T-cell (primary cell): ENCODE results near the gene CD1D. TPM values are rescaled to one million over a fixed set of nuclear protein-coding genes. Genes with fewer than 3 reads are reported as not detected.

ENCODE experiments used
- ATAC-seq, 4 experiments: fragments of 200-7000 bp in 3 of 4; fragments of 150-1000 bp in 1 of 4; cut with Tn5 transposase; replicated peaks in 1 of 4; 1 replicate in 3 of 4; 2 replicates in 1 of 4; pipeline ENCODE4 v1.10.0; 2021; ENCODE audit warnings: moderate library complexity in 3 of 4, mild to moderate bottlenecking in 2 of 4, moderate number of reproducible peaks in 1 of 4
- CTCF ChIA-PET, 2 donors: fragments of 300-600 bp; sonication (Branson Sonifier 250); formaldehyde crosslinking; loops; one replicate each; lab custom pipeline; 2022; ENCODE audit warnings: antibody characterized with exemption in 2 of 2; lab: Charles Lee
- POLR2A ChIA-PET, 2 donors: fragments of 300-600 bp; sonication (Branson Sonifier 250); formaldehyde crosslinking; loops; one replicate each; lab custom pipeline; 2022; ENCODE audit warnings: antibody characterized with exemption in 2 of 2; lab: Charles Lee
- DNase-seq, 35 experiments: peaks; one replicate each; pipeline versions ENCODE4 v3.0.0 to v3.0.0-alpha.2; 2013 to 2023
- H3K27ac ChIP-seq: one replicate; pipeline ENCODE4 v1.5.1; 2013; ENCODE audit warnings: low read length
- H3K27me3 ChIP-seq, 2 experiments: replicated peaks in 1 of 2; 1 replicate in 1 of 2; 2 replicates in 1 of 2; pipeline versions ENCODE4 v1.6.1 to v1.7.0; 2013; ENCODE audit warnings: low read length in 1 of 2, mixed read lengths in 1 of 2; ENCODE audit not compliant: control insufficient read depth in 2 of 2, insufficient read depth in 2 of 2; ENCODE audit errors: extremely low read depth in 1 of 2
- H3K36me3 ChIP-seq, 2 donors: 1 replicate in 1 of 2; 2 replicates in 1 of 2; pipeline versions ENCODE4 v1.6.1 to v1.7.0; 2013; ENCODE audit warnings: low read length in 1 of 2; ENCODE audit not compliant: control insufficient read depth in 2 of 2, insufficient read depth in 1 of 2; ENCODE audit errors: extremely low read depth in 1 of 2
- H3K4me1 ChIP-seq, 2 experiments: 1 replicate in 1 of 2; 2 replicates in 1 of 2; pipeline versions ENCODE4 v1.6.1 to v1.7.0; 2013; ENCODE audit warnings: low read length in 2 of 2, mixed read lengths in 1 of 2; ENCODE audit not compliant: insufficient read depth in 2 of 2, control insufficient read depth in 1 of 2; ENCODE audit errors: extremely low read depth in 1 of 2
- H3K4me3 ChIP-seq, 2 donors: 1 replicate in 1 of 2; 2 replicates in 1 of 2; pipeline versions ENCODE4 v1.5.1 to v1.7.0; 2013; ENCODE audit warnings: mild to moderate bottlenecking in 2 of 2, low read length in 1 of 2, moderate library complexity in 1 of 2; ENCODE audit not compliant: control insufficient read depth in 1 of 2; ENCODE audit errors: extremely low read depth in 1 of 2
- H3K9me3 ChIP-seq: 2 replicates; pipeline ENCODE4 v1.7.0; 2013
- H3K27ac Mint-ChIP-seq, 2 donors: one replicate each; pipeline ENCODE4 v1.8.0; 2020 to 2021; ENCODE audit warnings: mild to moderate bottlenecking in 2 of 2, mixed read lengths in 2 of 2
- H3K27me3 Mint-ChIP-seq, 2 donors: one replicate each; pipeline ENCODE4 v1.8.0; 2021 to 2022; ENCODE audit warnings: mixed read lengths in 2 of 2
- H3K36me3 Mint-ChIP-seq: one replicate; pipeline ENCODE4 v1.8.0; 2021; ENCODE audit warnings: mixed read lengths
- H3K4me1 Mint-ChIP-seq, 3 donors: one replicate each; pipeline ENCODE4 v1.8.0; 2020 to 2022; ENCODE audit warnings: mixed read lengths in 3 of 3, mild to moderate bottlenecking in 1 of 3
- H3K4me3 Mint-ChIP-seq, 3 donors: one replicate each; pipeline ENCODE4 v1.8.0; 2020 to 2022; ENCODE audit warnings: mild to moderate bottlenecking in 3 of 3, mixed read lengths in 3 of 3, moderate library complexity in 3 of 3
- H3K9me3 Mint-ChIP-seq, 3 donors: one replicate each; pipeline ENCODE4 v1.8.0; 2020 to 2022; ENCODE audit warnings: mixed read lengths in 3 of 3
- WGBS: methylation state at CpG from one replicate; pipeline ENCODE4 v1.1.5; 2013; ENCODE audit warnings: missing lambda C conversion rate; ENCODE audit not compliant: insufficient coverage; 5-methylcytosine and 5-hydroxymethylcytosine counted together
- total RNA-seq, 35 experiments: library from RNA in 6 of 35; stranded (reverse) in 6 of 35; fragments of 120-200 nt in 1 of 35; gene quantifications; one replicate each; pipeline versions ENCODE4 v1.2.1 to v1.2.4 and lab custom pipeline; 2013 to 2026

The CD1D gene
- total RNA-seq, 5 donors from 2014 or later (not counting 1 experiment from before 2014, with no cell fraction given), result 0.10 to 0.22 (median 0.20) TPM; not detected in 2

- Histone ChIP-seq H3K36me3 (no peaks in the 10 kb centered on the region), H3K4me3 (no peak overlapping the region), H3K9me3 (no peaks in the 10 kb centered on the region), H3K27ac (no peak overlapping the region), H3K4me1 (peaks cover 4 to 16% of the 10 kb centered on the region in 2 experiments), H3K27me3 (no peaks in the 10 kb centered on the region)
- no peaks in the 10 kb centered on the region for H3K36me3 Mint-ChIP-seq
- ChIA-PET CTCF (interaction anchor here in 1 of 2 donors (0.5 kb wide), 1 partner anchor 46 kb away, joined by 3 read pairs; no protein-coding TSS in a partner anchor), POLR2A (interaction anchor here in 1 of 2 donors (0.5 kb wide), 1 partner anchor 38 kb away, joined by 3 read pairs; no protein-coding TSS in a partner anchor)
- H3K4me3 Mint-ChIP-seq, result no peak overlapping the region
- WGBS, result 83% methylated on average over 2 of the region's 2 CpGs
- peaks cover 27 to 31% (median 31%) of the 10 kb centered on the region in 3 donors for H3K4me1 Mint-ChIP-seq
- no peak for DNase-seq
- ATAC-seq, result no peak
- H3K27ac Mint-ChIP-seq, result no peak overlapping the region
- no peaks in the 10 kb centered on the region for H3K27me3 Mint-ChIP-seq
- H3K9me3 Mint-ChIP-seq, result no peaks in the 10 kb centered on the region
Observed at GRCh38 chr1:158147401-158147800, 33.3 kb upstream of the CD1D start.

GRCh38 chr1:158147869-158148268 lies 32.8 kb upstream of the CD1D start:
- Histone ChIP-seq H3K27ac (no peak overlapping the region), H3K27me3 (no peaks in the 10 kb centered on the region), H3K36me3 (no peaks in the 10 kb centered on the region), H3K4me1 (peaks cover 4 to 16% of the 10 kb centered on the region in 2 experiments), H3K4me3 (no peak overlapping the region), H3K9me3 (no peaks in the 10 kb centered on the region)
- no peak for DNase-seq
- Mint-ChIP-seq H3K4me3 (no peak overlapping the region), H3K27ac (no peak overlapping the region), H3K9me3 (no peaks in the 10 kb centered on the region), H3K36me3 (no peaks in the 10 kb centered on the region), H3K4me1 (peaks cover 27 to 31% (median 31%) of the 10 kb centered on the region in 3 donors), H3K27me3 (no peaks in the 10 kb centered on the region)
- WGBS, result 38% methylated on average over 1 of the region's 3 CpGs
- ChIA-PET POLR2A (interaction anchor here in 1 of 2 donors (0.5 kb wide), 1 partner anchor 38 kb away, joined by 3 read pairs; no protein-coding TSS in a partner anchor), CTCF (no interaction called here)
- no peak for ATAC-seq

GRCh38 chr1:158148468-158148867 lies 32.2 kb upstream of the CD1D start:
- no CpG with 5 or more reads among the region's 1 CpG for WGBS

GRCh38 chr1:158149175-158149574 lies 31.5 kb upstream of the CD1D start:
- Histone ChIP-seq H3K27ac (peak overlapping the region; percentile 79), H3K27me3 (no peaks in the 10 kb centered on the region), H3K4me3 (peak overlapping the region; percentile 77 to 99), H3K4me1 (peaks cover 4 to 16% of the 10 kb centered on the region in 2 experiments), H3K36me3 (no peaks in the 10 kb centered on the region), H3K9me3 (no peaks in the 10 kb centered on the region)
- WGBS, result 57% methylated on average over 6 of the region's 8 CpGs
- DNase-seq (no peak), ATAC-seq (peak in 3 of 4 experiments; percentile 8 to 44 (median 25))
- ChIA-PET CTCF (interaction anchor here in 1 of 2 donors (1.5 kb wide), 1 partner anchor 24 kb away, joined by 7 read pairs; no protein-coding TSS in a partner anchor), POLR2A (no interaction called here)
- Mint-ChIP-seq H3K36me3 (no peaks in the 10 kb centered on the region), H3K4me3 (peak overlapping the region; percentile 89 to 97 (median 96)), H3K27ac (peak overlapping the region; percentile 85 to 96), H3K9me3 (no peaks in the 10 kb centered on the region), H3K4me1 (peaks cover 27 to 31% (median 31%) of the 10 kb centered on the region in 3 donors), H3K27me3 (peaks cover 3 to 9% of the 10 kb centered on the region in 2 donors)

More at GRCh38 chr1:158148468-158148867, 32.2 kb upstream of the CD1D start:
- H3K27ac ChIP-seq, result no peak overlapping the region
- peaks cover 0 to 2% of the 10 kb centered on the region in 2 donors for H3K27me3 Mint-ChIP-seq
- H3K4me1 Mint-ChIP-seq, result peaks cover 27 to 31% (median 31%) of the 10 kb centered on the region in 3 donors
- peaks cover 4 to 16% of the 10 kb centered on the region in 2 experiments for H3K4me1 ChIP-seq
- ATAC-seq, result no peak
- no peaks in the 10 kb centered on the region for H3K9me3 ChIP-seq
- ChIA-PET POLR2A (no interaction called here), CTCF (no interaction called here)
- no peak overlapping the region for H3K4me3 ChIP-seq
- H3K27ac Mint-ChIP-seq, result peak overlapping the region in 1 of 2 donors; percentile 40
- no peak for DNase-seq
- H3K36me3 Mint-ChIP-seq, result no peaks in the 10 kb centered on the region
- no peaks in the 10 kb centered on the region for H3K36me3 ChIP-seq
- H3K4me3 Mint-ChIP-seq, result peak overlapping the region; percentile 89 to 97 (median 96)
- H3K27me3 ChIP-seq, result no peaks in the 10 kb centered on the region
- no peaks in the 10 kb centered on the region for H3K9me3 Mint-ChIP-seq

GRCh38 chr1:158149577-158150269 lies 31.0 kb upstream of the CD1D start:
- 13% methylated on average over 30 of the region's 31 CpGs for WGBS
- ATAC-seq (peak; percentile 62 to 87 (median 74)), DNase-seq (peak; percentile 11 to 78 (median 54))
- Mint-ChIP-seq H3K9me3 (no peaks in the 10 kb centered on the region), H3K27ac (peak overlapping the region; percentile 85 to 96), H3K27me3 (peaks cover 3 to 11% of the 10 kb centered on the region in 2 donors), H3K4me3 (peak overlapping the region; percentile 89 to 97 (median 96)), H3K36me3 (no peaks in the 10 kb centered on the region), H3K4me1 (peaks cover 27 to 31% (median 31%) of the 10 kb centered on the region in 3 donors)
- CTCF ChIA-PET, result interaction anchor here in 1 of 2 donors (1.5 kb wide), 1 partner anchor 25 kb away, joined by 7 read pairs; no protein-coding TSS in a partner anchor
- peak overlapping the region; percentile 79 for H3K27ac ChIP-seq
- no peaks in the 10 kb centered on the region for H3K9me3 ChIP-seq
- peak overlapping the region; percentile 77 to 99 for H3K4me3 ChIP-seq
- POLR2A ChIA-PET, result no interaction called here
- peaks cover 4 to 16% of the 10 kb centered on the region in 2 experiments for H3K4me1 ChIP-seq
- no peaks in the 10 kb centered on the region for H3K27me3 ChIP-seq
- no peaks in the 10 kb centered on the region for H3K36me3 ChIP-seq

- Histone ChIP-seq H3K9me3 (no peaks in the 10 kb centered on the region), H3K4me3 (peak overlapping the region in 1 of 2 donors; percentile 99), H3K4me1 (peaks cover 4 to 16% of the 10 kb centered on the region in 2 experiments), H3K27ac (peak overlapping the region; percentile 79), H3K27me3 (no peaks in the 10 kb centered on the region), H3K36me3 (no peaks in the 10 kb centered on the region)
- H3K27ac Mint-ChIP-seq, result peak overlapping the region; percentile 71 to 96
- no peaks in the 10 kb centered on the region for H3K36me3 Mint-ChIP-seq
- H3K4me3 Mint-ChIP-seq, result peak overlapping the region; percentile 89 to 97 (median 96)
- ChIA-PET POLR2A (no interaction called here), CTCF (interaction anchor here in 1 of 2 donors (0.5 to 0.6 kb wide), 2 partner anchors 288 to 574 kb away, joined by 3 read pairs; no protein-coding TSS in a partner anchor)
- H3K9me3 Mint-ChIP-seq, result no peaks in the 10 kb centered on the region
- peaks cover 7 to 11% of the 10 kb centered on the region in 2 donors for H3K27me3 Mint-ChIP-seq
- 57% methylated on average over 1 of the region's 1 CpG for WGBS
- ATAC-seq (no peak), DNase-seq (no peak)
- H3K4me1 Mint-ChIP-seq, result peaks cover 27 to 31% (median 31%) of the 10 kb centered on the region in 3 donors
Observed at GRCh38 chr1:158150523-158150922, 30.2 kb upstream of the CD1D start.
